Calu3 (cell line): ENCODE data around the gene WSCD2. TPM values are rescaled to one million over a fixed set of nuclear protein-coding genes. Genes with fewer than 3 reads are reported as not detected.

Experiments used
- BruUV-seq: library from RNA; stranded (reverse); fragments of 400-500 nt; replicated peaks from 2 replicates; lab custom pipeline; 2021; lab: Mats Ljungman, UMichigan
- CTCF ChIA-PET: fragments of 300-600 bp; sonication (Branson Sonifier 250); formaldehyde crosslinking; loops from one replicate; lab custom pipeline; 2022; ENCODE audit warnings: antibody characterized with exemption; lab: Charles Lee
- DNase-seq: peaks from one replicate; pipeline ENCODE4 v3.0.0; 2022
- H3K27ac Mint-ChIP-seq: one replicate; pipeline ENCODE4 v1.8.0; 2022; ENCODE audit warnings: mixed read lengths; ENCODE audit not compliant: unreplicated experiment
- H3K27me3 Mint-ChIP-seq: one replicate; pipeline ENCODE4 v1.8.0; 2022; ENCODE audit warnings: mixed read lengths; ENCODE audit not compliant: unreplicated experiment
- H3K36me3 Mint-ChIP-seq: one replicate; pipeline ENCODE4 v1.8.0; 2022; ENCODE audit warnings: mild to moderate bottlenecking, moderate library complexity, mixed read lengths; ENCODE audit not compliant: insufficient read depth, unreplicated experiment
- H3K4me1 Mint-ChIP-seq: one replicate; pipeline ENCODE4 v1.8.0; 2022; ENCODE audit warnings: mild to moderate bottlenecking, low read depth, mixed read lengths; ENCODE audit not compliant: unreplicated experiment
- H3K4me3 Mint-ChIP-seq: one replicate; pipeline ENCODE4 v1.8.0; 2022; ENCODE audit warnings: mild to moderate bottlenecking, low read depth, moderate library complexity, mixed read lengths; ENCODE audit not compliant: unreplicated experiment
- H3K9me3 Mint-ChIP-seq: one replicate; pipeline ENCODE4 v1.8.0; 2022; ENCODE audit warnings: low read depth, mixed read lengths; ENCODE audit not compliant: unreplicated experiment
- CTCF ChIP-seq: fragments of 200-600 bp; IDR thresholded peaks from one replicate; pipeline ENCODE4 v1.8.0; 2022; ENCODE audit warnings: antibody characterized with exemption; ENCODE audit not compliant: unreplicated experiment
- intact Hi-C: fragments of 100-400 bp; cut with micrococcal nuclease; formaldehyde crosslinking; loops from one replicate; pipeline ENCODE4 v1.10.0; 2022; ENCODE audit not compliant: unreplicated experiment
- total RNA-seq: library from RNA; stranded (reverse); gene quantifications from 2 replicates; pipeline ENCODE4 v1.2.3, GENCODE V29; 2022

The WSCD2 gene
- total RNA-seq, 1 experiment from 2014 or later, result not detected

DNA sequence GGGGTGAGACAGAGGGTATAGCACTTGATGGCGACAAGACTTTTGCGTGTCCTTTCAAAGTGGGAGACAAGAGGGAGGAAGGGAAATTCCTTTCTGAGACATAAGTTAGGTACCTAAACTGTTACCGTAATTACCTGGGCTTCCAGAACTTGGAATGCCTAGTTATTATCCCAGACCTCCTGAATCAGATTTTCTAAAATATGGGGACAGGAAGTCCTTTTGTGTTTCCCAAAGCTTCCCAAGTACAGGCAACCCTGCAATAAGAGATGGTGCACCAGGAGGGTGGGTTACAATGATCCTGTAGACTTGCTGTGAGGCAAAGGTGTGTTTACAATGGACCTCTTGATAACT lies 126.1 kb downstream of the WSCD2 start:
- Mint-ChIP-seq H3K4me3 (no peak overlapping the region), H3K4me1 (peaks cover 6% of the 10 kb centered on the region), H3K27ac (no peak overlapping the region), H3K27me3 (peaks cover 66% of the 10 kb centered on the region), H3K36me3 (no peaks in the 10 kb centered on the region), H3K9me3 (no peaks in the 10 kb centered on the region)
- intact Hi-C loops, result no loop called here
- BruUV-seq, result no TSS peak
- TF ChIP-seq CTCF, result no peak
- CTCF ChIA-PET, result no interaction called here
- no peak for DNase-seq

DNA sequence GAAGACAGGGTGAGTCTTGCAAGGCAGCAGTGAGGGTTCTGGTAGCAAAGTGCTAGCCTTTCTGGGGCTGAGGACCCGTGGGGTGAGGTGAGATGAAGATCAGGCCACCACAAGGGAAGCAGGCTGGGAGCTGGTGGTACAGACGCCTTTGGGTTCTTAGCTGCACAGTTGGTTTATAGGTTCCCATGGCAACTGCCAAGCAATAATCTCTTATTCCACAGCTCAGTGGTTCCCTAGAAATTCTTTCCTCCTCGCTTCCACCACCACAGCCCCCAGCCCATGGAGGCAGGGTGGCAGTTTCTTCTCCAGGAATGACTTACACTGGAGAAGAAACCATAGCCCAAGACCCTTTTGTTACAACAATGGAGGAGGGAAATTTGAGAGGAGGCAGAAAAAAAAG lies 127.9 kb downstream of the WSCD2 start:
- BruUV-seq, result no TSS peak
- CTCF ChIA-PET, result interaction anchor here (1.6 kb wide), 1 partner anchor 10 kb away, joined by 6 read pairs; no protein-coding TSS in a partner anchor
- TF ChIP-seq CTCF, result no peak
- intact Hi-C loops, result no loop called here
- no peak overlapping the region for H3K27ac Mint-ChIP-seq
- H3K27me3 Mint-ChIP-seq, result peaks cover 60% of the 10 kb centered on the region
- no peaks in the 10 kb centered on the region for H3K36me3 Mint-ChIP-seq
- H3K9me3 Mint-ChIP-seq, result peaks cover 5% of the 10 kb centered on the region
- H3K4me3 Mint-ChIP-seq, result no peak overlapping the region
- no peak for DNase-seq
- peaks cover 6% of the 10 kb centered on the region for H3K4me1 Mint-ChIP-seq

DNA sequence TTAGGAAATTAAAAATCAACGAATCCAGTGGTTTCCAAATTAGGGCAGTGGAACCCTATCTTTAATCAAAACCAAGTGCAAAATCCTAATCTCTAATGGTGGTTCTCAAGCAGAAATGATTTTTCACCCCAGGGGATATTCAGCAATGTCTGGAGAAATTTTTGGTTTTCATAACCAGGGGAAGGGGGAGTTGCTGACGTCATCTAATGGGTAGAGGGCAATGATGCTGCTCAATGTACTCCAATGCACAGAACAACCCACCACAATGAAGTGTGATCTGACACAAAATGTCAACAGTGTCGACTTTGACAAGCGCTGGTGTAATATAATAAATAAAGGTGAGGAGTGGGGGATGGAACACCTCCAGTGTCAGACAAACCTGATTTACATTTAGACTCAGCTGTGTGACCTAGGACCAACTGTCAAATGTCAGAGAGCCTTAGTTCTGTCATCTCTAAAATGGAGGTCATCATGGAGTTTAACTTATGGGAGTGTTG lies 128.6 kb downstream of the WSCD2 start:
- DNase-seq, result no peak
- Mint-ChIP-seq H3K36me3 (no peaks in the 10 kb centered on the region), H3K4me3 (no peak overlapping the region), H3K27me3 (peaks cover 63% of the 10 kb centered on the region), H3K27ac (no peak overlapping the region), H3K9me3 (peaks cover 5% of the 10 kb centered on the region), H3K4me1 (peaks cover 6% of the 10 kb centered on the region)
- CTCF ChIA-PET, result interaction anchor here (1.6 kb wide), 1 partner anchor 11 kb away, joined by 6 read pairs; no protein-coding TSS in a partner anchor
- intact Hi-C loops, result no loop called here
- no TSS peak for BruUV-seq
- TF ChIP-seq CTCF, result no peak

GRCh38 chr12:108260039-108260438 lies 131.0 kb downstream of the WSCD2 start:
- Mint-ChIP-seq H3K4me1 (no peaks in the 10 kb centered on the region), H3K9me3 (peaks cover 5% of the 10 kb centered on the region), H3K36me3 (no peaks in the 10 kb centered on the region), H3K27me3 (peaks cover 63% of the 10 kb centered on the region), H3K4me3 (no peak overlapping the region), H3K27ac (no peak overlapping the region)
- intact Hi-C loops, result no loop called here
- TF ChIP-seq CTCF, result no peak
- no TSS peak for BruUV-seq
- CTCF ChIA-PET, result no interaction called here
- no peak for DNase-seq
